ENCODE results near the gene PCSK4. TPM values are rescaled to one million over a fixed set of nuclear protein-coding genes. Genes with fewer than 3 reads are reported as not detected.
"Not testable (repeated sequence)": the region's sequence is repeated elsewhere in the genome, so short reads cannot be mapped to it uniquely, and the experiment has no call there.

PCSK4 gene
- total RNA-seq, 1 donor from 2014 or later, result 2.8 TPM

- no peak for ATAC-seq
- intact Hi-C loops (cut with micrococcal nuclease), result no loop called here
- no peak for DNase-seq
Measured at GRCh38 chr19:1492474-1493006, 2.4 kb upstream of the PCSK4 start.

- DNase-seq, result peak; percentile 35
- no peak for ATAC-seq
- intact Hi-C loops (cut with micrococcal nuclease), result no loop called here
Measured at GRCh38 chr19:1491849-1492170, 1.7 kb upstream of the PCSK4 start.

- no peak for ATAC-seq
- DNase-seq, result no peak
- intact Hi-C loops (cut with micrococcal nuclease), result no loop called here
Measured at GRCh38 chr19:1491114-1491848, 1.1 kb upstream of the PCSK4 start, which contains the start of gene REEP6. TSS of gene REEP6 (plus strand) at chr19:1491181. CDS start at chr19:1491270, 89 bp downstream.

GRCh38 chr19:1489463-1490310, 463 bp downstream of the PCSK4 start:
- intact Hi-C loops (cut with micrococcal nuclease), result no loop called here
- DNase-seq (peak; percentile 48), ATAC-seq (no peak)

GRCh38 chr19:1488282-1488601, 1.9 kb downstream of the PCSK4 start:
- DNase-seq (no peak), ATAC-seq (no peak)
- intact Hi-C loops (cut with micrococcal nuclease), result no loop called here

GRCh38 chr19:1487576-1488281, 2.4 kb downstream of the PCSK4 start:
- DNase-seq (peak; percentile 30), ATAC-seq (no peak)
- intact Hi-C loops (cut with micrococcal nuclease), result no loop called here

GRCh38 chr19:1486720-1487575, 3.2 kb downstream of the PCSK4 start:
- no peak for ATAC-seq
- intact Hi-C loops (cut with micrococcal nuclease), result no loop called here
- DNase-seq, result peak; percentile 25

- ATAC-seq, result no peak
- intact Hi-C loops (cut with micrococcal nuclease), result no loop called here
- no peak for DNase-seq
Measured at GRCh38 chr19:1483979-1484428, 6.1 kb downstream of the PCSK4 start.

- intact Hi-C loops (cut with micrococcal nuclease), result no loop called here
- no peak for DNase-seq
- no peak for ATAC-seq
Measured at GRCh38 chr19:1483131-1483978, 6.8 kb downstream of the PCSK4 start.

- ATAC-seq (no peak), DNase-seq (no peak)
- intact Hi-C loops (cut with micrococcal nuclease), result no loop called here
Measured at GRCh38 chr19:1482361-1483130, 7.6 kb downstream of the PCSK4 start.

GRCh38 chr19:1481893-1482360, 8.2 kb downstream of the PCSK4 start:
- DNase-seq (peak; percentile 31), ATAC-seq (no peak)

GRCh38 chr19:1481224-1481892, 8.8 kb downstream of the PCSK4 start:
- intact Hi-C loops (cut with micrococcal nuclease), result no loop called here
- DNase-seq (no peak), ATAC-seq (no peak)

More at GRCh38 chr19:1481893-1482360, 8.2 kb downstream of the PCSK4 start:
- intact Hi-C loops (cut with micrococcal nuclease), result no loop called here

- ATAC-seq, result peak; percentile 97
- intact Hi-C loops (cut with micrococcal nuclease), result no loop called here
- peak; percentile 96 for DNase-seq
Measured at GRCh38 chr19:1478934-1479707, 11.0 kb downstream of the PCSK4 start, which contains the start of gene C19orf25. TSS of gene C19orf25 (minus strand) at chr19:1479215. CDS start at chr19:1478903, 312 bp downstream.

GRCh38 chr19:1477056-1477455, 13.1 kb downstream of the PCSK4 start:
- DNase-seq; intact Hi-C loops (cut with micrococcal nuclease); ATAC-seq: not testable (repeated sequence)

- ATAC-seq (no peak), DNase-seq (no peak)
- intact Hi-C loops (cut with micrococcal nuclease), result no loop called here
Measured at GRCh38 chr19:1475751-1476437, 14.3 kb downstream of the PCSK4 start.
